Fibroblast of skin of left quadriceps (primary cell): ENCODE data around the gene HEXIM1.

ENCODE experiments used
- DNase-seq, 2 experiments: peaks; one replicate each; pipeline ENCODE4 v3.0.0-alpha.2; 2013; ENCODE audit warnings: low read depth in 2 of 2

HEXIM1 gene

DNA sequence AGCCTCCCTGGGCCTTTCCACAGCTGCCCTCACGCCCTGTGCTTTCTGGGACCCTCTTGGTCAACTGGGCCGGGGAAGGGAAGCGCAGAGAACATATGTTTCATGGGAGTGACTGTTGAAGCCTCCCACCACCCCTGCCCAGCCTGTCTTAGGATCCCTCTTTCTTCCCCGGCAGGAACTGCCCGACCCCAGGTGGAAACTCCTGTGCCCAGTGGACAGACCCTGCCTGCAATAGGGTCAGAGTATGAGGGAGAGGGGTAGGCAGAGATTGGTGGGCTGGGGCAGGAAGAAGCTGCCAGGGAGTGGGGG is 23.9 kb downstream of the HEXIM1 start:
- DNase-seq = no peak

GRCh38 chr17:45172541-45173286 is 24.4 kb downstream of the HEXIM1 start:
- DNase-seq = peak in 1 of 2 experiments; percentile 68

DNA sequence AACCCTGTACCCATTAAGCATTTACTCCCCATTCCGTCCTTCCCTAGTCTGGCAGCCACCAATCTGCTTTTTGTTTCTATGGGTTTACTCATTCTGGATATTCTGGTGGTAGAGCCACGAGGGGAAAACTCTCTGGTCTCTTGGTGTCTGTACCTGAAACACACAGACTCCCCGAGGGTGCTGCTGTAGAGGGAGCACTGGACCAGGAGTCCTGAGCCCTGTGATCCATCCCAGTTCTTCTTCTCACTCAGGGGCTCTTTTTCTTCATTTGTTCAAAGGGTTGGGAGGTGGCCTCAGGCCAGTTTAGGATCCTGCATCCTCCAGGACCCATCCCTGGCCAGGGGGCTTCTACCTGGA is 27.5 kb downstream of the HEXIM1 start:
- DNase-seq = no peak

GRCh38 chr17:45177563-45177962 is 29.3 kb downstream of the HEXIM1 start:
- no peak for DNase-seq

GRCh38 chr17:45184144-45184543 is 35.9 kb downstream of the HEXIM1 start:
- no peak for DNase-seq

GRCh38 chr17:45186801-45187354 is 38.6 kb downstream of the HEXIM1 start:
- DNase-seq = no peak

DNA sequence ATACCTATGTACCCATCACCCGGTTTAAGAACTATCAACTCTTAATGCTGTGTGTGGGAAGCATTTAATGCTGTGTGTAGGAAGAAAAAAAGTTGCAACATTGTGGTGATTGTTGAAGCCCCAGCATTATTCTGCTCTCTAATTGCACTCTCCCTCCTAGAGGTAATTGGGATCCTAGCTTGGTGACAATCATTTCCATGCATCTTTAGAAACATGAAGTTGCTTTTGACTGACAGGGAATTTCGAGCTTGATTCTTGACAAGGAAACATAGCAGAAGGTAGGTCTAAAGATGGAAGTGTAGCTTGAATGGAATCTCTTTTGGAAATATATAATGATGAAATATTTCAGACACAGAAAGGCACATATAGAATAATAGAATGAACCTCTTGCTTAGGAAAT is 40.7 kb downstream of the HEXIM1 start:
- DNase-seq = no peak

DNA sequence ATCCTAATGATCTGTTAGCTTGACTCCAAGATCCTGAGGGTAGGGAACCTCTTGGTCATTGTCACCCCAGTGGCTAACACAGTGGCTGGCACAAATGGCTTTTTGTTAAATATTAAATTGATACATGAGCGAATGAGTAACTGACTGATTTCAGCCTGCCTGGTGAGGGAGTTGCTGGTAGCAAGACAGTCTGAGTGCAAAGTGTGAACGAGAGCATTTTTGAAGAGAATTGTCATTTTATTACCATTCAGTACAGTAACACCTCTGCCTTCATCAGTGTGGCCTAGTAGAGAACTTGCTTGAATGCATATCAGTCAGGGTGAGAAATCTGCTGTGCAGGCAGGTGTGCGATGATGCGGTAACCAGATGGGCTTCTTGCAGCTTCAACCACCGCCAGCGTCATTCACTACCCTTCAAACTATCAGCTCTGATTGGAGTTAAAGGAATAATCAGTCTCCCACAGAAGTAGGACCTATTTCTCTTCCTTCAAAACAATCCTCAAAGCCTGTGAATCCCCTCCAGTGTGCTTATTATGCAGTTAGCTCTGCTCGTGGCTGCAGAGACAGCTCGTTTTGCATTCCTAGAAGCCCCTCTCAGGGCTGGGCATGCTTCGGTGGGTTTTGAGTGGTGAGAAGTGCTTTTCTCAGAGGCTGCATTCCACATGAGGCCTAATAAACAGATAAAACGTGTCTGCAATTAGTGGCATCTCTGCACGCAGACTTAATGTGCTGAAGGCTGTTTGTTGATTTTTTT is 42.4 kb downstream of the HEXIM1 start:
- DNase-seq = no peak

DNA sequence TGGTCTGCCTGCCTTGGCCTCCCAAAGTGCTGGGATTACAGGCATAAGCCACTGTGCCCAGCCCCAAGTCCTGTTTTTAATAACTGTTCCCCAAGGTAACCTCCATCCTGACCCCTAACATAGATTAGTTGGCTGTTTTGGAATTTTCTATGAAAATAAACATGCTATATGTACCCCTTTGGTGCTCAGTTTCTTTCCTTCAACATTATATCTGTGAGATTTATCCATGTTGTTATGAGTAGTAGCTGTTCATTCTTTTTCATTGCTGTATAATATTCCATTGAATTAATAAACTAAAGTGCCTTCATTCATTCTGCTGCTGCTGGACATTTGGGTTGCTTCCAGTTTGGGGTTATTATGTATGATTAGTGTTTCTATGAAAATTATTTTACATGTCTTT is 47.1 kb downstream of the HEXIM1 start:
- DNase-seq = no peak

GRCh38 chr17:45197108-45197507 is 48.8 kb downstream of the HEXIM1 start:
- no peak for DNase-seq

DNA sequence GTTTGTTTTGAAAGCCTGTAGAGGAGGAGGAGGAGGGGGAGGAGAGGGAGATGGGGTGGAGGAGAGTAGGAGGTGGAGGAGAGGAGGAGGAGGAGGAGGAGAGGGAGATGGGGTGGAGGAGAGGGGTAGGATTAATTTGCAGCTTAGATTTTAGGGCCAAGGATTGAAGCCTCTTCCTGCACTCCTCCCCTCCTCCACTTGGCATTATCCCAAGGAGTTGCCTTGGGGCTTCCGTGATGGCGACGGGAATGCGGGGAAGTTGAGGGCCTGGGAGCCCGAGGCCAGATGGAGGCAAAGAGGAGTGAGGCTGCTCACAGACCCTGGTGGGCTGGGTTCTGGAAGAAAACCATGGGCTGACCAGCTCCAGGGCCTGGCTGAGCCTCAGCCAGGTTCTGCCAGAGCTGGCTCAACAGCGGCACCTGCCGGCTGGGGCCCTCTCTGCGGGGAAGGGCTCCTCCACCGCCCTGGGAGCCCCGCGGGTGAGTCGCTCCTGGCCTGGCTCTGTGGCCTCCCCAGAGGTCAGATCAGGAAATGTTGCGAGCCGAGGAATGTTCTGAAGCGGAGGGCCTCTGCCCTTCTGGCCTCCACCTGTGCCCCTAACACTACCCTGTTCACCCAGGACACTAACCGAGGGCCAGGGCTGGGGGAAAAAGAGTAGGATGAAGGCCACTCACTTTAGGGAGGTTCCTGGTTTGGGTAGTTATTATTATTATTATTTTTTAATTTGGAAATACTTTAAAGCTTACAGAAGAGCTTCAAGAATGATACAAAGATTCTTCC is 49.5 kb downstream of the HEXIM1 start:
- DNase-seq = peak; percentile 56 to 63

DNA sequence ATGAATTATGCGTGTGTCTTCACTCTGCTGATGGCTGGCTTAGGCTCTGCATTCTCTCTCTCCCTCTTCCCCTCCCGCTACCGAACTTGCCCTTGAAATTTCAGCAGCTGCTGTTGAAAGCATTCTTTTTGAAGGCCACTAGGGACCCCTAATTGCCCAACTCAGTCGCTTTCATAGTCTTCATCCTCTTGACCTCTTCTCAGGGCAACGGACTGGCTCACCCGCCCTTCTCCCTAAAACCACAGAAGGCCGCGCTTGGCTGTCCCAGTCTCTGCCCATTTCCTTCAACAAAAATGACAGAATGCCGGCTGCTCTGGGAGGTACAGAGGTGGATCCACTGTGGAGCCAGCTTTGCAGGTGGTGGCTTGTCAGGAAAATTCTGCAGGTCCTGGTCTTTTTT is 52.4 kb downstream of the HEXIM1 start:
- DNase-seq = no peak

GRCh38 chr17:45201457-45201856 is 53.2 kb downstream of the HEXIM1 start:
- no peak for DNase-seq
